Lower leg skin (tissue), 3 donors: ENCODE data around the gene NEGR1.

Source experiments
- POLR2A ChIP-seq, 2 donors: fragments of 450-650 bp; IDR thresholded peaks; one replicate each; pipeline ENCODE4 v1.6.1; 2016 to 2017; ENCODE audit warnings: antibody characterized with exemption in 2 of 2, mild to moderate bottlenecking in 1 of 2, moderate library complexity in 1 of 2
- TF ChIP-seq, protein P1 (sequence below), 3 donors: fragments of 450-650 bp; IDR thresholded peaks; one replicate each; pipeline ENCODE4 v1.5.1; 2016; ENCODE audit warnings: antibody characterized with exemption in 3 of 3, mild to moderate bottlenecking in 3 of 3, moderate library complexity in 2 of 3

DNA sequence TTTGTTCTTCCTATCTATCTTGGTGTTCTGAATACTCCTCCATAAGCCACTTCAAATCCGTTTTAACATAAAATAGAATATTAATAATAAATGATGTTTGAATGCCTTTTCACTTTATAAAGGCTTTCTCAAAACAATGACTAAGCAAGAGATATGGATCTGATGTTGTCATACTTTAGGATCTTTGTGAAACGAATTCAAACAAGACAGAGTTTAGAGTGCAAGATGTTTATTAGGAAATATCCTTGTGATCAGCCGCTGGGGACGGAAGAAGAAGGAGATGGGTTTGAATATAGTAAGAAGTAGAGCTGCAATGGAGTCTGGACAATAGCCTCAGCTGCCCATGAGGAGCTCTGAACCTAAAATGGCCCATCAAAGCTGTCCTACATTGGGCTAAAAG, 351.8 kb downstream of the NEGR1 start:
- TF ChIP-seq POLR2A (IDR thresholded peaks at IDR 0.05): no peak
- TF ChIP-seq, protein P1, sequence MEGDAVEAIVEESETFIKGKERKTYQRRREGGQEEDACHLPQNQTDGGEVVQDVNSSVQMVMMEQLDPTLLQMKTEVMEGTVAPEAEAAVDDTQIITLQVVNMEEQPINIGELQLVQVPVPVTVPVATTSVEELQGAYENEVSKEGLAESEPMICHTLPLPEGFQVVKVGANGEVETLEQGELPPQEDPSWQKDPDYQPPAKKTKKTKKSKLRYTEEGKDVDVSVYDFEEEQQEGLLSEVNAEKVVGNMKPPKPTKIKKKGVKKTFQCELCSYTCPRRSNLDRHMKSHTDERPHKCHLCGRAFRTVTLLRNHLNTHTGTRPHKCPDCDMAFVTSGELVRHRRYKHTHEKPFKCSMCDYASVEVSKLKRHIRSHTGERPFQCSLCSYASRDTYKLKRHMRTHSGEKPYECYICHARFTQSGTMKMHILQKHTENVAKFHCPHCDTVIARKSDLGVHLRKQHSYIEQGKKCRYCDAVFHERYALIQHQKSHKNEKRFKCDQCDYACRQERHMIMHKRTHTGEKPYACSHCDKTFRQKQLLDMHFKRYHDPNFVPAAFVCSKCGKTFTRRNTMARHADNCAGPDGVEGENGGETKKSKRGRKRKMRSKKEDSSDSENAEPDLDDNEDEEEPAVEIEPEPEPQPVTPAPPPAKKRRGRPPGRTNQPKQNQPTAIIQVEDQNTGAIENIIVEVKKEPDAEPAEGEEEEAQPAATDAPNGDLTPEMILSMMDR (IDR thresholded peaks at IDR 0.05): no peak
